ENCODE measurements around the gene SLC44A3.
"Not testable (repeated sequence)": the region's sequence is repeated elsewhere in the genome, so short reads cannot be mapped to it uniquely, and the experiment has no call there.

Gene SLC44A3

GRCh38 chr1:94840381-94840780, 20.2 kb downstream of the SLC44A3 start:
- not testable (repeated sequence) for DNase-seq

- DNase-seq: no peak
These were observed 20.7 kb downstream of the SLC44A3 start for GRCh38 chr1:94840808-94841207.

- no peak for DNase-seq
These were observed 23.3 kb downstream of the SLC44A3 start for GRCh38 chr1:94843430-94843829.

- no peak for DNase-seq
These were observed 23.7 kb downstream of the SLC44A3 start for GRCh38 chr1:94843846-94844245.

- DNase-seq: no peak
These were observed 26.2 kb downstream of the SLC44A3 start for GRCh38 chr1:94846308-94846707.

GRCh38 chr1:94851571-94851970, 31.4 kb downstream of the SLC44A3 start:
- no peak for DNase-seq

- no peak for DNase-seq
These were observed 32.6 kb downstream of the SLC44A3 start for GRCh38 chr1:94852788-94853187.

GRCh38 chr1:94854458-94855306, 34.5 kb downstream of the SLC44A3 start:
- peak; percentile 66 to 71 for DNase-seq

- DNase-seq: no peak
These were observed 35.1 kb downstream of the SLC44A3 start for GRCh38 chr1:94855307-94855700.

- DNase-seq: no peak
These were observed 35.8 kb downstream of the SLC44A3 start for GRCh38 chr1:94856004-94856403.

- no peak for DNase-seq
These were observed 36.7 kb downstream of the SLC44A3 start for GRCh38 chr1:94856868-94857267.

GRCh38 chr1:94858276-94858675, 38.1 kb downstream of the SLC44A3 start:
- no peak for DNase-seq

- no peak for DNase-seq
These were observed 39.0 kb downstream of the SLC44A3 start for GRCh38 chr1:94859174-94859573.

- no peak for DNase-seq
These were observed 42.6 kb downstream of the SLC44A3 start for GRCh38 chr1:94862718-94863117.

- DNase-seq: no peak
These were observed 43.2 kb downstream of the SLC44A3 start for GRCh38 chr1:94863297-94863911.

GRCh38 chr1:94863919-94864318, 43.8 kb downstream of the SLC44A3 start:
- DNase-seq: no peak

- DNase-seq: no peak
These were observed 44.7 kb downstream of the SLC44A3 start for GRCh38 chr1:94864821-94865220.

- DNase-seq: no peak
These were observed 45.2 kb downstream of the SLC44A3 start for GRCh38 chr1:94865360-94865759.

GRCh38 chr1:94866164-94866807, 46.1 kb downstream of the SLC44A3 start:
- no peak for DNase-seq

GRCh38 chr1:94871031-94871430, 50.9 kb downstream of the SLC44A3 start:
- no peak for DNase-seq

- no peak for DNase-seq
These were observed 52.8 kb downstream of the SLC44A3 start for GRCh38 chr1:94872771-94873495.

GRCh38 chr1:94873520-94874351, 53.6 kb downstream of the SLC44A3 start:
- no peak for DNase-seq
